ENCODE measurements around the gene MYOZ2.

The MYOZ2 gene

DNA sequence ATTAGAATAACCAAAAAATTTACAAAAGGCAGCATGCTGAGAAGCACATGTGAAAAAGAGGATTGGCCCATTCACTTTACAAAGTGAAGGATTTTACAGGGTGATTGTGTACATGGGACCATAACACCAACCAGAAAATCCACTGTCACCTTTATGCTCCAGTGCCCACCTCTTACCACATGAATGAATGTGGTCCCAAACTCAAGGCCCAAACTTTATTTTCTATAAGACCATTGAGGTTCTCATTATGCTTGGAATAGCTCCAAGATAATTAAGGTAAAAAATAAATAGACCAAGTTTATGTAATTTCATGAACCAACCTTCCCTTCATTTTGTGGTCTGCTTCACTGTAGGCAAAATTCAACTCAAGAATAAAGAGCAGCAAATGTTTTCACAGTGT is 24.3 kb upstream of the MYOZ2 start:
- DNase-seq (ENCODE audit: low spot score in 2 of 2): no peak
- H3K9me3 ChIP-seq: no peaks in the 10 kb centered on the region
- no peaks in the 10 kb centered on the region; the same call in 1 of the 2 replicates for H3K4me1 ChIP-seq
- in situ Hi-C loops (cut with MboI; ENCODE audit: low sequenced_read_pairs): no loop called here
- H3K4me3 ChIP-seq: no peak overlapping the region
- no peaks in the 10 kb centered on the region for H3K36me3 ChIP-seq (replicated peaks)
- H3K27me3 ChIP-seq (ENCODE audit: low read depth): no peaks in the 10 kb centered on the region

DNA sequence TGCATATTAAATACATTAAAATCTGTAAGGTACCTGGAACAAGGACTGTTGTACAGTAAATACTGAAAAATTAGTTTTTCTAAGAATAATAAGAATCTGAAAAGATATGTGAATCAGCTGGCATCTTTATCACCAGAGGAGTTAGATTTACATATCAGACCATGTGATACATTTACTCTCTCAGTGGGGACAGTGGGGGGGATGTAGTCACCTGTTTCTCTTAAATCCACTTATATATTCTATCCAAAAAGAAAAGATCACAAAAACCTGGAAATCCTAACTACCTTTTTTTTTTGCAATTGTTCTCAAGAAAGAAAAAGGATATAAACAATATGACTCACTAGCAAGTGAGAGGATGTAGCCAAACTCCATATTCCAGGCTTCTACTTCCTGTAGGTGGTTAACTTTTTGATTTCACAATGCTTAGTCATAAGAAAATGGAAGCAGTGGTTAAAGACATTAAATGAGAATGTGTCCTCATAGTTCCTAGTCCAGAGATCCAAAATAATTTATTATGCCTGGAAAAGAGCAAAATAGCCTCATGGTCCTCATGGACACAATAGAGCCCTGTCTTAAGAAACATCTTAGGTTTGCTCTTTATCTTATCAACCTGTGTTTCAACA is 22.5 kb upstream of the MYOZ2 start:
- no peaks in the 10 kb centered on the region; the same call in 1 of the 2 replicates for H3K4me1 ChIP-seq
- no peaks in the 10 kb centered on the region for H3K36me3 ChIP-seq (replicated peaks)
- H3K4me3 ChIP-seq: no peak overlapping the region
- in situ Hi-C loops (cut with MboI; ENCODE audit: low sequenced_read_pairs): no loop called here
- no peaks in the 10 kb centered on the region for H3K27me3 ChIP-seq (ENCODE audit: low read depth)
- no peaks in the 10 kb centered on the region for H3K9me3 ChIP-seq
- no peak for DNase-seq (ENCODE audit: low spot score in 2 of 2)

DNA sequence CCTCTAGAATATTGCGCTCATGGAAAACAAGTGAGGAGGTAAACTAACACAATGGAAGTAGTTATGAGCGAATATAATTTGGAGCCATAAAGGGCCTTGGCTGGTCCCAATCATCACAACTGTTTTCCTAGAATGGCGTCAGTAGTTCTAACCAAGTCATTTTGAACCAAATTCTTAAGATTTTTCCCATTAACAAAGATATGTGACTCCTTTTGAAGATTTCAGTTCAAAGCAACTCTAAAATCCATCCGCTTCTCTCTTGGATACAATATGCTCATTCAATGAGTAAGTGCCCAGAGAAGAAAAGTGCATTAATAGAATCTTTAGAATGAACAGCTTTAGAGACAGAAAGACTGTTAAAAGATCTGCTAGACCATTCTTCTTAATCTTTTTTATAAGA is 19.6 kb upstream of the MYOZ2 start:
- Histone ChIP-seq H3K27me3 (ENCODE audit: low read depth) (no peaks in the 10 kb centered on the region), H3K9me3 (no peaks in the 10 kb centered on the region), H3K4me1 (no peaks in the 10 kb centered on the region; the same call in 1 of the 2 replicates), H3K4me3 (no peak overlapping the region), H3K36me3 (replicated peaks) (no peaks in the 10 kb centered on the region)
- DNase-seq (ENCODE audit: low spot score in 2 of 2): no peak
- in situ Hi-C loops (cut with MboI; ENCODE audit: low sequenced_read_pairs): no loop called here

GRCh38 chr4:119116925-119117900 is 18.4 kb upstream of the MYOZ2 start:
- H3K4me1 ChIP-seq: no peaks in the 10 kb centered on the region; the same call in 1 of the 2 replicates
- H3K9me3 ChIP-seq: no peaks in the 10 kb centered on the region
- no peaks in the 10 kb centered on the region for H3K27me3 ChIP-seq (ENCODE audit: low read depth)
- H3K4me3 ChIP-seq: no peak overlapping the region
- no peaks in the 10 kb centered on the region for H3K36me3 ChIP-seq (replicated peaks)
- in situ Hi-C loops (cut with MboI; ENCODE audit: low sequenced_read_pairs): no loop called here
- no peak for DNase-seq (ENCODE audit: low spot score in 2 of 2)

- in situ Hi-C loops (cut with MboI; ENCODE audit: low sequenced_read_pairs): no loop called here
- no peak for DNase-seq (ENCODE audit: low spot score in 2 of 2)
- H3K36me3 ChIP-seq (replicated peaks): no peaks in the 10 kb centered on the region
Observed at GRCh38 chr4:119118397-119118796, 17.2 kb upstream of the MYOZ2 start.

GRCh38 chr4:119124352-119124751 is 11.3 kb upstream of the MYOZ2 start:
- peak; percentile 23 to 76 for DNase-seq (ENCODE audit: low spot score in 2 of 2)
- Histone ChIP-seq H3K36me3 (replicated peaks) (no peaks in the 10 kb centered on the region), H3K4me1 (peaks cover 13% of the 10 kb centered on the region), H3K27me3 (ENCODE audit: low read depth) (no peaks in the 10 kb centered on the region), H3K4me3 (no peak overlapping the region), H3K9me3 (no peaks in the 10 kb centered on the region)
- in situ Hi-C loops (cut with MboI; ENCODE audit: low sequenced_read_pairs): no loop called here

More at GRCh38 chr4:119118397-119118796, 17.2 kb upstream of the MYOZ2 start:
- Histone ChIP-seq H3K27me3 (ENCODE audit: low read depth) (no peaks in the 10 kb centered on the region), H3K4me1 (no peaks in the 10 kb centered on the region), H3K4me3 (no peak overlapping the region), H3K9me3 (no peaks in the 10 kb centered on the region)

GRCh38 chr4:119125931-119126330 is 9.7 kb upstream of the MYOZ2 start:
- DNase-seq (ENCODE audit: low spot score in 2 of 2): no peak
- in situ Hi-C loops (cut with MboI; ENCODE audit: low sequenced_read_pairs): no loop called here
- H3K27me3 ChIP-seq (ENCODE audit: low read depth): no peaks in the 10 kb centered on the region
- H3K4me1 ChIP-seq: peaks cover 13% of the 10 kb centered on the region
- no peak overlapping the region for H3K4me3 ChIP-seq
- H3K36me3 ChIP-seq (replicated peaks): no peaks in the 10 kb centered on the region
- no peaks in the 10 kb centered on the region for H3K9me3 ChIP-seq

- Histone ChIP-seq H3K9me3 (no peaks in the 10 kb centered on the region), H3K4me1 (peaks cover 13% of the 10 kb centered on the region), H3K4me3 (no peak overlapping the region), H3K36me3 (replicated peaks) (no peaks in the 10 kb centered on the region), H3K27me3 (ENCODE audit: low read depth) (no peaks in the 10 kb centered on the region)
- no peak for DNase-seq (ENCODE audit: low spot score in 2 of 2)
- in situ Hi-C loops (cut with MboI; ENCODE audit: low sequenced_read_pairs): no loop called here
Observed at GRCh38 chr4:119128148-119128547, 7.5 kb upstream of the MYOZ2 start.

- Histone ChIP-seq H3K9me3 (no peaks in the 10 kb centered on the region), H3K4me3 (no peak overlapping the region), H3K36me3 (replicated peaks) (no peaks in the 10 kb centered on the region), H3K4me1 (no peaks in the 10 kb centered on the region), H3K27me3 (ENCODE audit: low read depth) (no peaks in the 10 kb centered on the region)
- in situ Hi-C loops (cut with MboI; ENCODE audit: low sequenced_read_pairs): no loop called here
- no peak for DNase-seq (ENCODE audit: low spot score in 2 of 2)
Observed at GRCh38 chr4:119130365-119131065, 5.1 kb upstream of the MYOZ2 start.

GRCh38 chr4:119131164-119131563 is 4.5 kb upstream of the MYOZ2 start:
- no peaks in the 10 kb centered on the region for H3K4me1 ChIP-seq
- no peak for DNase-seq (ENCODE audit: low spot score in 2 of 2)
- H3K4me3 ChIP-seq: no peak overlapping the region
- no peaks in the 10 kb centered on the region for H3K36me3 ChIP-seq (replicated peaks)
- H3K9me3 ChIP-seq: no peaks in the 10 kb centered on the region
- no peaks in the 10 kb centered on the region for H3K27me3 ChIP-seq (ENCODE audit: low read depth)
- in situ Hi-C loops (cut with MboI; ENCODE audit: low sequenced_read_pairs): no loop called here

DNA sequence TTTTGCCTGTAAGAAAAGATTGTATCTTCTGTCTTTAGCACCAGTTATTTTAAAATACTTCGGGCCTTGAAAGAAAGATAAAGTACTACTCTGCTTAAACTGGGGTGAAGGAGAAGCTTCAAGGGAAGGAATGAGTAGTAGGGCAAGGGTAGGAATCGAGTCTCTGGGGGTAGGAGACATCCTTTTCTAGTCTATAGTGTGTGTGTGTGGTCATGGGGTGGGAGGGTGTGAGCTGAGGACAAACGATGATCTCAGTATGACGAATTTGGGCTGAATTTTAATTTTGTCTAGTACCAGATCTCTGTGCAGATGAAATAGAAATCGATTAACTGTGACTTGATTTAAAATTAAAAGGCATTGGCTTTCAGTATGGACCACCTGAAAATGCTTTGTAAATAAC is 3.3 kb upstream of the MYOZ2 start:
- in situ Hi-C loops (cut with MboI; ENCODE audit: low sequenced_read_pairs): no loop called here

GRCh38 chr4:119136546-119136945 is 914 bp downstream of the MYOZ2 start:
- no peaks in the 10 kb centered on the region for H3K4me1 ChIP-seq
- no peak for DNase-seq (ENCODE audit: low spot score in 2 of 2)

More for the DNA sequence above, 3.3 kb upstream of the MYOZ2 start:
- Histone ChIP-seq H3K9me3 (no peaks in the 10 kb centered on the region), H3K27me3 (ENCODE audit: low read depth) (no peaks in the 10 kb centered on the region), H3K4me1 (no peaks in the 10 kb centered on the region), H3K36me3 (replicated peaks) (no peaks in the 10 kb centered on the region), H3K4me3 (no peak overlapping the region)
- no peak for DNase-seq (ENCODE audit: low spot score in 2 of 2)

DNA sequence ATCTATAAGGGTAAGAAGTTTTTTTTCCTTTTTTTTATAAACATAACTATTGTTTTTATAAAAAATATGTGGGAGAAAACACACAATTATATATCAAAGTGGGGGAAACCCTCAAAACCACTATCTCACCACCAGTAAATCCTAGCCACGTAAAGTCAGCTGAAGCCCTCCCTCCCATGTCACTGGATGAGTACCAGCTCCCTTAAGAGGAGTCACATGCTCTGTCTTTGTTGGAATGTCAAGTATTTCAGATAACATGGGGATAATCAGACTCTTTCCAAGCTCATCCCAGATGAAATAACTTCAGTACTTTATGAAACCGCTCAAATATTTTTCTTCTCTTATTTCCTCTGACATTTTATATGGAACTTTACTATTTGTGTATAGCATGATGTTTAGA is 2.4 kb downstream of the MYOZ2 start:
- Histone ChIP-seq H3K9me3 (no peaks in the 10 kb centered on the region), H3K27me3 (ENCODE audit: low read depth) (no peaks in the 10 kb centered on the region), H3K4me1 (no peaks in the 10 kb centered on the region), H3K4me3 (no peak overlapping the region), H3K36me3 (replicated peaks) (no peaks in the 10 kb centered on the region)
- DNase-seq (ENCODE audit: low spot score in 2 of 2): no peak
- in situ Hi-C loops (cut with MboI; ENCODE audit: low sequenced_read_pairs): no loop called here

More at GRCh38 chr4:119136546-119136945, 914 bp downstream of the MYOZ2 start:
- no peaks in the 10 kb centered on the region for H3K36me3 ChIP-seq (replicated peaks)
- H3K27me3 ChIP-seq (ENCODE audit: low read depth): no peaks in the 10 kb centered on the region
- in situ Hi-C loops (cut with MboI; ENCODE audit: low sequenced_read_pairs): no loop called here
- no peaks in the 10 kb centered on the region for H3K9me3 ChIP-seq
- no peak overlapping the region for H3K4me3 ChIP-seq

DNA sequence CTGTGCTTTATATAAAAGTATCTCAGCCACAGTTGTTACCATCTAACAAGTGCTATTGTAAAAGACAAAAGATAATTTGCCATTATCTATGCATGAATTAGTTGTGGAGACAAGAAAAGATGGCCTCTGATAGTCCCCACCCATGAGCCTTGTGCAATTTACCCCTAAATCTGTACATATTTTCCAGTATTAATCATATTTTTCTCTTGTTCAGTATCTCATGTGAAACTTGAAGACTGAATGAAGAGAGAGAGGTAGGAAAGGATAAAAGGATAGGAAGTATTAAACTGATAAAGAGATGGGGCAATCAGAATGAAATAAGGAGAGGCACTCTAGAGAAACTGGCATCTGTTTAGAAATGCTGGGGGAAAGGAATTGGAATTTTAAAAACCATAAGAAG is 3.7 kb downstream of the MYOZ2 start:
- DNase-seq (ENCODE audit: low spot score in 2 of 2): no peak
- in situ Hi-C loops (cut with MboI; ENCODE audit: low sequenced_read_pairs): no loop called here
- Histone ChIP-seq H3K27me3 (ENCODE audit: low read depth) (no peaks in the 10 kb centered on the region), H3K4me3 (no peak overlapping the region), H3K36me3 (replicated peaks) (no peaks in the 10 kb centered on the region), H3K4me1 (no peaks in the 10 kb centered on the region), H3K9me3 (no peaks in the 10 kb centered on the region)

All from HAP-1 (cell line).